Ovary (tissue), 9 donors: Measurements from ENCODE around the gene CRTC3. TPM values are rescaled to one million over a fixed set of nuclear protein-coding genes. Genes with fewer than 3 reads are reported as not detected.

Experiments
- DNase-seq, 5 donors: peaks; one replicate each; pipeline ENCODE4 v3.0.0-alpha.2; 2019 to 2020
- H3K27ac ChIP-seq, 2 donors: fragments of 200-600 bp; one replicate each; pipeline versions ENCODE4 v1.5.1 to v1.8.0; 2019 to 2022
- H3K27me3 ChIP-seq: fragments of 200-600 bp; one replicate; pipeline ENCODE4 v1.8.0; 2022
- H3K36me3 ChIP-seq: fragments of 200-600 bp; sonication (generic); one replicate; pipeline ENCODE4 v1.5.1; 2019
- H3K4me1 ChIP-seq: one replicate; pipeline ENCODE4 v1.8.1; 2013; ENCODE audit warnings: mild to moderate bottlenecking, moderate library complexity; ENCODE audit not compliant: insufficient read depth
- H3K4me3 ChIP-seq: fragments of 200-600 bp; sonication (generic); one replicate; pipeline ENCODE4 v1.5.1; 2017
- H3K9me3 ChIP-seq, 2 donors: fragments of 200-600 bp in 1 of 2; sonication (generic) in 1 of 2; one replicate each; pipeline versions ENCODE4 v1.5.1 to v1.8.1; 2013 to 2019; ENCODE audit warnings: mild to moderate bottlenecking in 1 of 2, moderate library complexity in 1 of 2
- EP300 ChIP-seq: sonication (generic); formaldehyde crosslinking; IDR thresholded peaks from one replicate; pipeline ENCODE4 v1.6.1; 2017; ENCODE audit warnings: antibody characterized with exemption
- POLR2A ChIP-seq: fragments of 450-650 bp; IDR thresholded peaks from one replicate; pipeline ENCODE4 v1.6.1; 2017; ENCODE audit warnings: antibody characterized with exemption, mild to moderate bottlenecking, moderate library complexity
- WGBS, 3 donors: extraction: QIAGEN DNeasy Blood & Tissue Kit in 1 of 3; methylation state at CpG; one replicate each; pipeline versions ENCODE4 v1.1.5 to v1.1.7; 2013 to 2017; 5-methylcytosine and 5-hydroxymethylcytosine counted together
- intact Hi-C, 4 donors: fragments of 100-400 bp; cut with DNase I; formaldehyde crosslinking; loops; one replicate each; pipeline versions ENCODE4 v1.11.0 to v1.15.1; 2022 to 2023
- polyA plus RNA-seq, 2 donors: library from polyadenylated mRNA; stranded (reverse); fragments of 200-250 nt in 1 of 2; fragments of 350-450 nt in 1 of 2; fragmentation: Illumina TruSeq in 1 of 2; extraction: RNeasy Lipid Tissue Mini Kit (QIAGEN cat#74804) in 1 of 2; gene quantifications; one replicate each; pipeline ENCODE4 v1.2.3, GENCODE V29; 2013 to 2014
- total RNA-seq, 7 donors: library from RNA; depleted of rRNA in 2 of 7; stranded (reverse); fragments of >200 nt in 2 of 7; fragmentation: NEBNext Ultra II Directional in 3 of 7; extraction: Animal tissue kit (Norgen Biotek cat#: 25700) in 3 of 7; gene quantifications; one replicate each; pipeline versions ENCODE4 v1.1.0 to v1.2.4, GENCODE V29; 2016 to 2023
- TF ChIP-seq, protein P1 (sequence below), 3 donors: fragments of 450-650 bp in 2 of 3; fragments of 200-600 bp in 1 of 3; IDR thresholded peaks; one replicate each; pipeline versions ENCODE4 v1.5.1 to v1.8.0; 2016 to 2022; ENCODE audit warnings: antibody characterized with exemption in 3 of 3, mild to moderate bottlenecking in 1 of 3
- donor health status: DM: no; HTN: no; CAD: no; lungs with moderate emphysema.
- donor health status: DM: no; HTN: no; CAD: no.
- donor health status: Bipolar disorder and iron deficiency.
- donor health status: DM: yes; HTN: yes; CAD: no.
- donor health status: DM: no; HTN: no; CAD: no.
- donor health status: DM: yes; HTN: yes; CAD: no.

The CRTC3 gene
- total and polyA plus RNA-seq, 9 donors: 36.9 to 106 (median 85.4) TPM

GRCh38 chr15:90641581-90642463, 112.1 kb downstream of the CRTC3 start:
- H3K4me3 ChIP-seq: no peak overlapping the region
- no peak overlapping the region for H3K27ac ChIP-seq
- DNase-seq: no peak
- H3K4me1 ChIP-seq: peaks cover 3% of the 10 kb centered on the region
- TF ChIP-seq EP300 (no peak), POLR2A (no peak)
- TF ChIP-seq, protein P1, sequence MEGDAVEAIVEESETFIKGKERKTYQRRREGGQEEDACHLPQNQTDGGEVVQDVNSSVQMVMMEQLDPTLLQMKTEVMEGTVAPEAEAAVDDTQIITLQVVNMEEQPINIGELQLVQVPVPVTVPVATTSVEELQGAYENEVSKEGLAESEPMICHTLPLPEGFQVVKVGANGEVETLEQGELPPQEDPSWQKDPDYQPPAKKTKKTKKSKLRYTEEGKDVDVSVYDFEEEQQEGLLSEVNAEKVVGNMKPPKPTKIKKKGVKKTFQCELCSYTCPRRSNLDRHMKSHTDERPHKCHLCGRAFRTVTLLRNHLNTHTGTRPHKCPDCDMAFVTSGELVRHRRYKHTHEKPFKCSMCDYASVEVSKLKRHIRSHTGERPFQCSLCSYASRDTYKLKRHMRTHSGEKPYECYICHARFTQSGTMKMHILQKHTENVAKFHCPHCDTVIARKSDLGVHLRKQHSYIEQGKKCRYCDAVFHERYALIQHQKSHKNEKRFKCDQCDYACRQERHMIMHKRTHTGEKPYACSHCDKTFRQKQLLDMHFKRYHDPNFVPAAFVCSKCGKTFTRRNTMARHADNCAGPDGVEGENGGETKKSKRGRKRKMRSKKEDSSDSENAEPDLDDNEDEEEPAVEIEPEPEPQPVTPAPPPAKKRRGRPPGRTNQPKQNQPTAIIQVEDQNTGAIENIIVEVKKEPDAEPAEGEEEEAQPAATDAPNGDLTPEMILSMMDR (IDR thresholded peaks at IDR 0.05): no peak
- no peaks in the 10 kb centered on the region for H3K9me3 ChIP-seq
- intact Hi-C loops: loop anchor here in 1 of 4 donors (10.0 kb wide), 1 partner anchor 53 kb away; no protein-coding TSS in a partner anchor
- WGBS, 3 donors: 73 to 82% (median 80%) methylated on average over 16 of the region's 16 CpGs
- H3K27me3 ChIP-seq: no peaks in the 10 kb centered on the region
- H3K36me3 ChIP-seq: no peaks in the 10 kb centered on the region

DNA sequence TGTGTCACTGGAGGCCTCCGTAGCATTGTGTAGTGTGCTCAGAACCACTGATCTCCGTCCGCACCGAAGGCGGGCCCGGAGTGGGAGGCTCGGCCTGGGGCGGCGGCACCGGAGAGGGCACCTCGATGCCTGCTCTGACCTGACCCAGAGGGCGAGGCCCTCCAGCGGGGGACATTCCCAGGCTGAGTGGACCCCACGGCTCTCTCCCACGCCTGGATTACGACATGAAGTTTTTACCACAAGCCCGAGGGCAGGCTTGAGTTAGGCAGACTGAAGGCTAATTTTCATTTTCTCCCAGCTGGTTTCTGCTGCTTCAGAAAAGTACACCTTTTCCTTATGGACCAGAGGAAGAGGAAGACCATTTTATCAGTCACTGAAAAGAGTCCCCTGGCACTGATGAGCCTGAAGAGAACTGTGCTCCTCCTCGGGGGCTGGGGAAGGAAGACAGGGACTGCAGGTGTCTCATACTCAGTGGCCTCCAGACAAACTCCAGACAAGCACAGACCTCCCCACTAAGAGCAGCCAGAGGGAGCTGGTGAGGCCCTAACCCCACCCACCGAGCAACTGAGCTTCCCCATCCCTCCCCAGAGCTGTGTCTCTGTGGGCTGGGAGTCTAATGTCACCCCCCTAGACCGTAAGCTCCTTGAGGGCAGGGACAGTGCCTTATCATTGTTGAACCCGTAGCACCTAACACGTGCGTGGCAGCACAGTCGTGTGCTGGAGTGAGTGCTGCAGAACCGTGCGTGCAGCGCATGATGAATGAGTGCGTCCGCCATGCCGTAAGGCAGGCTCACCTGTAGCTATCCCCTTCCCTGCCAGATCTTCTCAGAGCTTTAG, 113.0 kb downstream of the CRTC3 start:
- no peaks in the 10 kb centered on the region for H3K36me3 ChIP-seq
- WGBS, 3 donors: 88 to 90% (median 89%) methylated on average over 30 of the region's 30 CpGs
- TF ChIP-seq, protein P1 (IDR thresholded peaks at IDR 0.05): no peak
- no peak for TF ChIP-seq EP300
- TF ChIP-seq POLR2A: no peak
- no peak for DNase-seq
- H3K27ac ChIP-seq: no peak overlapping the region
- intact Hi-C loops: loop anchor here in 1 of 4 donors (10.0 kb wide), 1 partner anchor 52 kb away; no protein-coding TSS in a partner anchor
- H3K4me1 ChIP-seq: peaks cover under 1% of the 10 kb centered on the region
- H3K27me3 ChIP-seq: no peaks in the 10 kb centered on the region
- no peaks in the 10 kb centered on the region for H3K9me3 ChIP-seq
- H3K4me3 ChIP-seq: no peak overlapping the region

- no peak overlapping the region for H3K27ac ChIP-seq
- H3K9me3 ChIP-seq: no peaks in the 10 kb centered on the region
- 82 to 87% (median 87%) methylated on average over 7 of the region's 7 CpGs for WGBS, 3 donors
- H3K27me3 ChIP-seq: no peaks in the 10 kb centered on the region
- no peak overlapping the region for H3K4me3 ChIP-seq
- no peak for DNase-seq
- no peaks in the 10 kb centered on the region for H3K4me1 ChIP-seq
- no peaks in the 10 kb centered on the region for H3K36me3 ChIP-seq
- TF ChIP-seq POLR2A (no peak), EP300 (no peak)
- TF ChIP-seq, protein P1 (IDR thresholded peaks at IDR 0.05): no peak
- intact Hi-C loops: loop anchor here in 1 of 4 donors (10.0 kb wide), 1 partner anchor 52 kb away; no protein-coding TSS in a partner anchor
These were observed 113.5 kb downstream of the CRTC3 start for GRCh38 chr15:90643301-90643632.

- Histone ChIP-seq H3K9me3 (no peaks in the 10 kb centered on the region), H3K36me3 (no peaks in the 10 kb centered on the region), H3K4me3 (no peak overlapping the region), H3K27me3 (no peaks in the 10 kb centered on the region), H3K27ac (no peak overlapping the region), H3K4me1 (no peaks in the 10 kb centered on the region)
- no peak for DNase-seq
- TF ChIP-seq, protein P1 (IDR thresholded peaks at IDR 0.05): no peak
- TF ChIP-seq POLR2A (no peak), EP300 (no peak)
- WGBS, 3 donors: 70 to 77% (median 73%) methylated on average over 8 of the region's 8 CpGs
- intact Hi-C loops: loop anchor here in 1 of 4 donors (10.0 kb wide), 1 partner anchor 50 kb away; no protein-coding TSS in a partner anchor
These were observed 114.8 kb downstream of the CRTC3 start for GRCh38 chr15:90644526-90644925.
